H1 (cell line): ENCODE data around the gene RASGRF1. TPM values are rescaled to one million over a fixed set of nuclear protein-coding genes. Genes with fewer than 3 reads are reported as not detected.

Source experiments
- CTCF ChIA-PET: fragments of 300-600 bp; sonication (Branson Sonifier 250); formaldehyde crosslinking; loops from one replicate; lab custom pipeline; 2021; ENCODE audit not compliant: partially characterized antibody; lab: Charles Lee
- POLR2A ChIA-PET: fragments of 300-600 bp; sonication (Branson Sonifier 250); formaldehyde crosslinking; loops from one replicate; lab custom pipeline; 2021; ENCODE audit warnings: inconsistent platforms; ENCODE audit not compliant: partially characterized antibody; lab: Charles Lee
- DNase-seq, 2 experiments: peaks; one replicate each; pipeline versions ENCODE4 v3.0.0 to v3.0.0-alpha.2; 2010 to 2022; ENCODE audit warnings: low spot score in 2 of 2, low read depth in 1 of 2, mixed read lengths in 1 of 2
- FAIRE-seq: peaks from 2 replicates; lab custom pipeline; 2011; peaks lifted over from hg19 to GRCh38; lab: Jason Lieb, UNC
- H2AFZ ChIP-seq: 2 replicates; pipeline ENCODE4 v1.8.1; 2012; ENCODE audit warnings: low read length, inconsistent platforms
- H2AK5ac ChIP-seq: 2 replicates; pipeline ENCODE4 v1.6.1; 2013; ENCODE audit warnings: low read depth, low read length
- H2BK120ac ChIP-seq: replicated peaks from 2 replicates; pipeline ENCODE3; 2013; ENCODE audit warnings: low read depth, low read length, inconsistent platforms
- H2BK12ac ChIP-seq: 2 replicates; pipeline ENCODE4 v1.6.1; 2013; ENCODE audit warnings: low read depth, low read length
- H2BK15ac ChIP-seq: 2 replicates; pipeline ENCODE4 v1.6.1; 2013; ENCODE audit warnings: low read length
- H2BK20ac ChIP-seq: 2 replicates; pipeline ENCODE4 v1.6.1; 2013; ENCODE audit warnings: low read length
- H2BK5ac ChIP-seq: 2 replicates; pipeline ENCODE4 v1.6.1; 2013; ENCODE audit warnings: low read depth, low read length
- H3K14ac ChIP-seq: 2 replicates; pipeline ENCODE4 v1.6.1; 2013; ENCODE audit warnings: inconsistent platforms; ENCODE audit not compliant: insufficient read length
- H3K18ac ChIP-seq: 2 replicates; pipeline ENCODE4 v1.6.1; 2013; ENCODE audit warnings: low read length; ENCODE audit errors: extremely low read depth
- H3K23ac ChIP-seq: 2 replicates; pipeline ENCODE4 v1.6.1; 2013; ENCODE audit warnings: inconsistent platforms; ENCODE audit not compliant: insufficient read length
- H3K23me2 ChIP-seq: 2 replicates; pipeline ENCODE4 v1.6.1; 2013; ENCODE audit warnings: low read depth, low read length
- H3K27ac ChIP-seq: 2 replicates; pipeline ENCODE4 v1.6.1; 2011; ENCODE audit warnings: low read depth, low read length, inconsistent platforms
- H3K27me3 ChIP-seq, 4 experiments: replicated peaks in 1 of 4; 1 replicate in 1 of 4; 2 replicates in 3 of 4; pipeline versions ENCODE4 v1.6.1 to v1.8.1; 2011 to 2013; ENCODE audit warnings: low read length in 3 of 4, mild to moderate bottlenecking in 3 of 4, inconsistent platforms in 2 of 4, mixed read lengths in 2 of 4, moderate library complexity in 1 of 4; ENCODE audit not compliant: control insufficient read depth in 3 of 4, insufficient read depth in 3 of 4; ENCODE audit errors: extremely low read depth in 1 of 4
- H3K36me3 ChIP-seq, 4 experiments: 2 replicates each; pipeline versions ENCODE4 v1.6.1 to v1.8.1; 2011 to 2013; ENCODE audit warnings: mild to moderate bottlenecking in 4 of 4, low read length in 3 of 4, moderate library complexity in 2 of 4, control low read depth in 1 of 4, inconsistent platforms in 1 of 4; ENCODE audit not compliant: insufficient read depth in 4 of 4, control insufficient read depth in 2 of 4
- H3K4ac ChIP-seq: replicated peaks from 2 replicates; pipeline ENCODE3; 2013; ENCODE audit warnings: low read length, low read depth, mixed read lengths, inconsistent platforms; ENCODE audit not compliant: insufficient read length
- H3K4me1 ChIP-seq, 4 experiments: replicated peaks in 1 of 4; 1 replicate in 1 of 4; 2 replicates in 3 of 4; pipeline versions ENCODE4 v1.6.1 to v1.8.1; 2011 to 2013; ENCODE audit warnings: low read length in 3 of 4, inconsistent platforms in 2 of 4, mixed read lengths in 1 of 4; ENCODE audit not compliant: insufficient read depth in 4 of 4, control insufficient read depth in 3 of 4
- H3K4me2 ChIP-seq, 2 experiments: 2 replicates each; pipeline versions ENCODE4 v1.6.1 to v1.8.1; 2011 to 2013; ENCODE audit warnings: low read depth in 2 of 2, low read length in 2 of 2, control low read depth in 1 of 2, inconsistent platforms in 1 of 2, mild to moderate bottlenecking in 1 of 2; ENCODE audit not compliant: insufficient read depth in 1 of 2
- H3K4me3 ChIP-seq, 4 experiments: fragments of 200-600, 300-600 bp in 1 of 4; sonication (generic), shearing (Covaris generic), sonication (Bioruptor Twin) in 1 of 4; 2 replicates each; pipeline versions ENCODE4 v1.5.1 to v1.8.1; 2011 to 2016; ENCODE audit warnings: low read length in 4 of 4, low read depth in 3 of 4, control low read depth in 2 of 4, inconsistent platforms in 2 of 4, mild to moderate bottlenecking in 2 of 4, mixed read lengths in 1 of 4, moderate library complexity in 1 of 4; ENCODE audit not compliant: insufficient read depth in 2 of 4; ENCODE audit errors: extremely low read depth in 1 of 4
- H3K56ac ChIP-seq: replicated peaks from 2 replicates; pipeline ENCODE3; 2013; ENCODE audit warnings: low read depth, mild to moderate bottlenecking, mixed read lengths, low read length, inconsistent platforms; ENCODE audit not compliant: insufficient read length
- H3K79me1 ChIP-seq: 2 replicates; pipeline ENCODE4 v1.6.1; 2013; ENCODE audit warnings: low read depth, low read length, control low read depth
- H3K79me2 ChIP-seq, 2 experiments: 2 replicates each; pipeline versions ENCODE4 v1.6.1 to v1.8.1; 2012 to 2013; ENCODE audit warnings: low read length in 2 of 2, mild to moderate bottlenecking in 2 of 2, inconsistent platforms in 1 of 2; ENCODE audit not compliant: insufficient read depth in 2 of 2, control insufficient read depth in 1 of 2
- H3K9ac ChIP-seq, 4 experiments: replicated peaks in 1 of 4; 1 replicate in 1 of 4; 2 replicates in 3 of 4; pipeline versions ENCODE4 v1.6.1 to v1.8.1; 2011 to 2013; ENCODE audit warnings: low read depth in 3 of 4, low read length in 3 of 4, control low read depth in 2 of 4, mild to moderate bottlenecking in 2 of 4, moderate library complexity in 2 of 4, inconsistent platforms in 1 of 4; ENCODE audit errors: extremely low read depth in 1 of 4
- H3K9me3 ChIP-seq, 2 experiments: 2 replicates each; pipeline versions ENCODE4 v1.6.1 to v1.8.1; 2012 to 2013; ENCODE audit warnings: mild to moderate bottlenecking in 2 of 2, moderate library complexity in 2 of 2, control low read depth in 1 of 2, inconsistent platforms in 1 of 2, low read depth in 1 of 2, low read length in 1 of 2, mixed read lengths in 1 of 2; ENCODE audit not compliant: insufficient read depth in 2 of 2
- H4K20me1 ChIP-seq, 2 experiments: replicated peaks in 1 of 2; 2 replicates each; pipeline versions ENCODE3 to v1.8.1; 2011 to 2013; ENCODE audit warnings: inconsistent platforms in 2 of 2, low read length in 2 of 2, mild to moderate bottlenecking in 1 of 2; ENCODE audit not compliant: insufficient read depth in 2 of 2, control insufficient read depth in 1 of 2
- H4K5ac ChIP-seq: 2 replicates; pipeline ENCODE4 v1.6.1; 2013; ENCODE audit warnings: low read length, low read depth, mixed read lengths, inconsistent platforms; ENCODE audit not compliant: insufficient read length
- H4K8ac ChIP-seq: 2 replicates; pipeline ENCODE4 v1.8.0; 2013; ENCODE audit warnings: mild to moderate bottlenecking, moderate library complexity, low read length, inconsistent platforms; ENCODE audit not compliant: insufficient read depth; ENCODE audit errors: extremely low read depth
- H4K91ac ChIP-seq: replicated peaks from 2 replicates; pipeline ENCODE3; 2013; ENCODE audit warnings: low read length, mixed read lengths, inconsistent platforms; ENCODE audit not compliant: insufficient read length
- EGR1 ChIP-seq: IDR thresholded peaks from 2 replicates; pipeline ENCODE4 v1.6.1; 2011; ENCODE audit warnings: low read depth, low read length, borderline replicate concordance
- EP300 ChIP-seq, 2 experiments: IDR thresholded peaks; 1 replicate in 1 of 2; 2 replicates in 1 of 2; pipeline ENCODE4 v1.6.1; 2011 to 2012; ENCODE audit warnings: low read depth in 2 of 2, low read length in 2 of 2, mild to moderate bottlenecking in 2 of 2, borderline replicate concordance in 1 of 2, inconsistent platforms in 1 of 2, moderate library complexity in 1 of 2
- FOSL1 ChIP-seq: IDR thresholded peaks from 2 replicates; pipeline ENCODE4 v1.6.1; 2011; ENCODE audit warnings: mild to moderate bottlenecking, low read depth, low read length, moderate library complexity; ENCODE audit not compliant: insufficient read depth
- GABPA ChIP-seq: IDR thresholded peaks from 2 replicates; pipeline ENCODE4 v1.6.1; 2011; ENCODE audit warnings: mild to moderate bottlenecking, low read length, moderate library complexity, borderline replicate concordance; ENCODE audit not compliant: insufficient read depth
- KDM1A ChIP-seq: fragments of 200-600, 300-600 bp; sonication (generic); IDR thresholded peaks from 2 replicates; pipeline ENCODE4 v1.7.1; 2016; ENCODE audit warnings: mild to moderate bottlenecking, low read length, borderline replicate concordance
- KDM5A ChIP-seq: fragments of 200-600 bp; IDR thresholded peaks from 2 replicates; pipeline ENCODE4 v1.7.1; 2012; ENCODE audit warnings: mild to moderate bottlenecking, low read length, inconsistent platforms, mixed read lengths
- POLR2A ChIP-seq, 2 experiments: IDR thresholded peaks; 1 replicate in 1 of 2; 2 replicates in 1 of 2; pipeline ENCODE4 v1.6.1; 2011; ENCODE audit warnings: low read depth in 2 of 2, low read length in 2 of 2, mild to moderate bottlenecking in 2 of 2; ENCODE audit errors: control extremely low read depth in 1 of 2
- POU5F1 ChIP-seq: IDR thresholded peaks from 2 replicates; pipeline ENCODE4 v1.6.1; 2011; ENCODE audit warnings: low read depth, mild to moderate bottlenecking, low read length, moderate library complexity
- RAD21 ChIP-seq, 2 experiments: IDR thresholded peaks in 1 of 2; conservative IDR thresholded peaks in 1 of 2; 2 replicates each; pipeline ENCODE4 v1.6.1; 2011; ENCODE audit warnings: low read depth in 2 of 2, low read length in 2 of 2, improper control_type of control experiment in 1 of 2, inconsistent platforms in 1 of 2, mild to moderate bottlenecking in 1 of 2, moderate library complexity in 1 of 2
- SRF ChIP-seq: IDR thresholded peaks from 2 replicates; pipeline ENCODE4 v1.6.1; 2011; ENCODE audit warnings: mild to moderate bottlenecking, low read depth, low read length, moderate library complexity
- WGBS, 2 experiments: shearing (Covaris generic) in 1 of 2; methylation state at CpG; one replicate each; pipeline versions ENCODE4 v1.1.6 to v1.1.7; 2013 to 2015; ENCODE audit warnings: low lambda C conversion rate in 2 of 2, mixed read lengths in 2 of 2, inconsistent platforms in 1 of 2, low coverage in 1 of 2, missing lambda C conversion rate in 1 of 2; ENCODE audit not compliant: insufficient replicate concordance in 2 of 2, insufficient coverage in 1 of 2, insufficient read length in 1 of 2; ENCODE audit errors: extremely low coverage in 1 of 2, missing lambda C conversion rate in 1 of 2; 5-methylcytosine and 5-hydroxymethylcytosine counted together
- polyA plus RNA-seq, 7 experiments: library from polyadenylated mRNA; depleted of rRNA in 3 of 7; stranded (reverse) in 5 of 7; unstranded in 2 of 7; fragments of >200 nt in 5 of 7; fragments of 200-250 nt in 2 of 7; gene quantifications; 1 replicate in 5 of 7; 2 replicates in 1 of 7; 4 replicates in 1 of 7; pipeline versions ENCODE4 v1.2.1 to v1.2.3, GENCODE V29; 2011 to 2013; ENCODE audit warnings: missing spikeins in 2 of 7, mixed read lengths in 2 of 7
- total RNA-seq: library from RNA; stranded (reverse); fragmentation: NEBNext Ultra II Directional; extraction: Animal tissue kit (Norgen Biotek cat#: 25700); gene quantifications from 2 replicates; pipeline ENCODE4 v1.2.1, GENCODE V29; 2021

Gene RASGRF1
- total and polyA plus RNA-seq, 2 of the 8 experiments (the other 6 are each of a cell fraction or from before 2014, with no cell fraction given), result 0.42 to 0.67 TPM

GRCh38 chr15:78949461-78949860 is 141.1 kb downstream of the RASGRF1 start:
- H3K79me1 ChIP-seq, result no peaks in the 10 kb centered on the region
- no peak overlapping the region for H2BK15ac ChIP-seq
- no peaks in the 10 kb centered on the region for H3K9me3 ChIP-seq
- H3K23me2 ChIP-seq, result peaks cover 7% of the 10 kb centered on the region; the same call in 1 of the 2 replicates
- FAIRE-seq (no peak), DNase-seq (no peak)
- H4K91ac ChIP-seq, result no peak overlapping the region
- H3K4me1 ChIP-seq, result peaks cover 2 to 11% (median 6%) of the 10 kb centered on the region in 4 experiments; a peak in 6 of 7 replicates
- H3K23ac ChIP-seq, result no peak overlapping the region
- H3K4ac ChIP-seq, result no peak overlapping the region
- POLR2A ChIA-PET, result no interaction called here
- H3K9ac ChIP-seq, result no peak overlapping the region
- no peak overlapping the region for H3K4me3 ChIP-seq
- H2BK12ac ChIP-seq, result no peak overlapping the region
- H2BK120ac ChIP-seq, result no peak overlapping the region
- H4K8ac ChIP-seq, result no peak overlapping the region
- no peak overlapping the region for H2BK20ac ChIP-seq
- H3K4me2 ChIP-seq, result no peak overlapping the region
- WGBS, 2 experiments, result 14% methylated on average over 1 of the region's 1 CpG; no CpG with 5 or more reads in 1 of the 2 experiments
- H4K5ac ChIP-seq, result no peak overlapping the region
- no peak overlapping the region for H2AK5ac ChIP-seq
- H3K79me2 ChIP-seq, result no peaks in the 10 kb centered on the region
- no peak overlapping the region for H3K18ac ChIP-seq
- no peak overlapping the region for H2BK5ac ChIP-seq
- CTCF ChIA-PET, result interaction anchor here (0.9 to 5.5 kb wide), 8 partner anchors 7 to 236 kb away, joined by 3 to 48 read pairs (median 4); no protein-coding TSS in a partner anchor
- no peak overlapping the region for H3K27ac ChIP-seq
- TF ChIP-seq GABPA, result no peak
- TF ChIP-seq KDM5A, result no peak
- TF ChIP-seq EP300 (IDR thresholded peaks at IDR 0.05; ENCODE audit: borderline replicate concordance in 1 of 2, low read depth in 2 of 2, low read length in 2 of 2), result no peak
- no peak for TF ChIP-seq SRF
- no peak for TF ChIP-seq KDM1A
- no peak for TF ChIP-seq POU5F1
- no peak for TF ChIP-seq EGR1
- no peak for TF ChIP-seq POLR2A (IDR thresholded peaks at IDR 0.05; ENCODE audit: control extremely low read depth in 1 of 2, low read depth in 2 of 2, low read length in 2 of 2)
- TF ChIP-seq RAD21 (IDR thresholded peaks at IDR 0.05 in 1 of 2, conservative IDR thresholded peaks at IDR 0.05 in 1 of 2; ENCODE audit: low read depth in 2 of 2, low read length in 2 of 2), result no peak
- TF ChIP-seq FOSL1, result no peak
- H2AFZ ChIP-seq, result no peak overlapping the region
- no peak overlapping the region for H3K56ac ChIP-seq
- H3K14ac ChIP-seq, result no peak overlapping the region
- H3K27me3 ChIP-seq, result peaks cover 0 to 3% (median 3%) of the 10 kb centered on the region in 4 experiments; a peak in 5 of 7 replicates
- no peaks in the 10 kb centered on the region for H3K36me3 ChIP-seq
- no peaks in the 10 kb centered on the region for H4K20me1 ChIP-seq
